Stimulated activated CD8-positive, alpha-beta memory T cell treated with anti-CD3 and anti-CD28 coated beads, Interleukin-12 subunit alpha, Interleukin-12 subunit beta, amount 100 ng/mL, for 24 hours (primary cell): ENCODE data around the gene UNKL.

ENCODE experiments used
- DNase-seq: peaks from one replicate; pipeline ENCODE4 v3.0.0-alpha.2; 2020; ENCODE audit errors: extremely low read depth

The UNKL gene

DNA sequence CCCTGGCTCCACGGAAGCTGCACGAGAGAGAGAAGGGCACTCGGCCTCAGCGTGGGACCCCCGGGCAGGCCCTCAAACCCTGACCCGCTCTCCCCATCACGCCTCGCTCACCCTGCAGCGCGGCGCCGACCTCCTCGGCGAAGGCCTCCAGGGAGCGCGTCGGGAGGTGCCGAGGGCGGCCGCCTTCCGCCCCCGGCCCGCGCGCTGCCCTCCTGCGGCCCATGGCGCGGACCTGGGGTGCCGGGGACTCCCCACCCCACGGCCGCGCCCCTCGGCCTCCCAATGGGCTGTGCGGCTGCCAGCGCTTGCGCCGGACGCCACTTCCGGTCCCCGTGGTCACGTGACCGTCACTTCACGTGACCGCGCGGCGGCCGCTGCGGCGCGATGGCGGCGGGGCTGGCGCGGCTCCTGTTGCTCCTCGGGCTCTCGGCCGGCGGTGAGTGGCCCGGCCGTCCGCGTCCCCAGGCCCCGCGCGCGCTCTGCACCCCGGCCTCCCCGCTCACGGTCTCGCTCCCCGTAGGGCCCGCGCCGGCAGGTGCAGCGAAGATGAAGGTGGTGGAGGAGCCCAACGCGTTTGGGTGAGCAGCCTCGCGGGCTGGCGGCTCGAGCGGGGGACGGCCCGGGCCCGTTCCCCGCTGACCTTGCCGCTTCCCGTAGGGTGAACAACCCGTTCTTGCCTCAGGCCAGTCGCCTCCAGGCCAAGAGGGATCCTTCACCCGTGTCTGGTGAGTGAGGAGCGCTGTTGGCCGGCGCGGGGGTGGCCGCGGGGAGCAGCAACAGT, 62.7 kb downstream of the UNKL start, which contains the start of the genes GNPTG and TSR3:
TSS of gene GNPTG (plus strand) at position 350 of the 781 bp plus-strand sequence. CDS start at position 385, 35 bp downstream.
TSS of gene TSR3 (minus strand) at position 297 of the 781 bp plus-strand sequence. CDS start at position 223, 74 bp downstream.
- peak; percentile 69 for DNase-seq

DNA sequence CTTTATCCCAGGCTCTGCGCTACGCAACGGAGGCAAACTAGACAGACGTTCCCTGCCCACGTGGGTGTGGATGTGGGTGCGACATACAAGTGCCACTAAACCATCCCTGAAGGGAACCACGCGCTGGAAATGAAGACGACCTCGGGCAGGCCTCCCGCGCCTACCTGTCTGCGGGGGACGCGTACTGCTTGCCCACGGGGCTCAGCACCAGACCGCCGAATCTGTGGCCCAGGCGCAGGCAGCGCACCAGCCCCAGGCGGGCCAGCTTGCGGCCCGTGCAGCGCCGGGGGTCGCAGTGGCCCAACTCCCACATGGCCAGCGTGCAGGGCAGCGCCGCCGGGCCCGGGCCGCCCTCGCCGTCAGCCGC, 63.3 kb downstream of the UNKL start:
- no peak for DNase-seq

DNA sequence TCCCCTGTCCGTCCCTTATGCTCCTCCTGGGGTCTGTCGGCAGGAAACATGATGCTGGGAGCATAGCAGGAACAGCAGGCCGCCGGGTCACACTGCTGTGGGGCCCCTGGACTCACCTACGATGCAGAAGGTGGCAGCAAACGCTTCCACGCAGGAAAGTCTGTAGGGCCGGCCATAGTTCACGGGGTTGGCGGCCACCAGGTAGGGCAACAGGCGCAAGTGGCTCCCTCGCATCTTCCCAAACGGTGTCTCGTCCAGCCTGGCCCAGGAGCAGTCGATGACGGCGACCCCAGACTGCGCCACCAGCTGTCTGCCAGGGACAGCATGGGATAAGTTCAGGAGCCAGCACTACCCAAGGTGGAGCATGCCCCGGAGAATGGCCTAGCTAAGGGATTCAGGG, 63.8 kb downstream of the UNKL start:
- DNase-seq: no peak

DNA sequence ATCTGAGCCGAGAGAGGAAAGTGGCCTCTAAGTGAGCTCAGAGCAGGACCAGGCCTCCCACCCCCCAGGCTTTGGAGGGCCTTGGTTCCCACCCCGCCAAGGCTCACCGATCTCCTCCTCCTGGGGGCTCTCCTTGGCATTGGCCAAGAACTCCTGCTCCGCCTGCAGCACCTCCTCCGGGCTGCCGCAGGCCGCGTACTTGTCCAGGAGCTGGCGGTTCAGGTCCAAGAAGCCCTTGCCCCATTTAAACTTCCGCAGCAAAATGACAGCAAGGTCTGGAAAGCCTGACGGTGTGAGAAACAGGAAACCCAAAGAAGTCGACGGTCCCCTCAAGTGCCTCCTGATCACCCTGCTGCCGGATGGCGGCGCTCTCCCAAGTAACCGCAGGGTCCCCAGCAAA, 64.6 kb downstream of the UNKL start:
- no peak for DNase-seq

DNA sequence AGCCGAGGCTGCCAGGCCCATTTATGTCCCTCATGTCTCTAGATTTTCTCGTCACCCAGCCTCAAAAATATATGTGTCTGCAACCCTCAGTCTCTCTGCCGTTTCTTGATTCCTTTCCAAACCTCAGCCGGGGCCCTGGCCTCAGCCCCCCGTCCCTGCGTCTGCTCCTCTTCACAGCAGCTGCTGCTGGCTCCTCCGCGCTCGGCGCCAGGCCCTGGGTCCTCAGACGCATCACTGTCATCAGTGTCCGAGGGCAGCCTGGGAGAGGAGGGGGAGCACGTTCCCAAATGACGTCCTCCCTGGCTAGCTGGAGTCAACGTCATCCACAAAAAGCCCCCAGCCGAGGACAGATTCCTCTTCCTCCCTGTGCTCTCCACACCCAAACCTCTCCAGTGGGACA, 65.2 kb downstream of the UNKL start:
- DNase-seq: no peak

DNA sequence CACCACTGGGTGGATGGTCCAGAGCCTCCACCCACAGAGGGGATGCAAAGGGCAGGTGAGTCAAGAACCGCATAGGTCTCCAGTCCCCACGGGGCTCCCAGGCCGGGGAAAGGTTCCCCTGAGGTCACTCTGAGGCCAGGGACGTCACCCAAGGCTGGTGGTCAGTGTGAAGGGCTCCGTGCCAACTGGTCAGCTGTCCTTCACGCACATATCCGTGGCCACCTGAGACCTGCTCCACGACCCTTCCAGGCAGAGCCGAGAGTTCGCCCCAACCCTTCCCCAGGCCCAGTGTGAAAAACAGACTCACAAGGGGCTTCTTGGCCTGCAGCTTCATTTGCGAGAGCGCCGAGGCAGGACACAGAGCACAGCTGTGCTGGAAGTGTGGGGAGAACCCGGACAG, 65.6 kb downstream of the UNKL start:
- DNase-seq: no peak

DNA sequence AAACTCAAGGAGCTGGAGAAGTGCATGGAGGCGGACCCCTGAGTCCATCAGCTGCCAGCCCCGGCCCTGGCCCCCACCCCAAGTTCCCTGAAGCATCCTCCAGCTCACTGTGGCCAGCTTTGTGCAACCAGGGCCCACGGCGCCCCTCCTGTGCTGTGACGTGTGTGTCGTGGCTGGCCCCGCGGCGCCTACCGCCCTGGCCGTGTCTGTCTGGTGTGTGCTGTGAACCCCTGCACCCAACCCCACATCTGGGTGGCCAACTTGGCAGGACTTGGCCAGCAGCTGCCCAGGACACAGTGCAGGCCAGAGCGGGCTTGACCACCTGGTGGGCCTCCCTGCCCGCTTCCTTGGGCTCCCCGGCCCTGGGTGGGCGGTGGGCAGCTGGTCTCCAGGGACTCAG, 66.1 kb downstream of the UNKL start:
- no peak for DNase-seq

DNA sequence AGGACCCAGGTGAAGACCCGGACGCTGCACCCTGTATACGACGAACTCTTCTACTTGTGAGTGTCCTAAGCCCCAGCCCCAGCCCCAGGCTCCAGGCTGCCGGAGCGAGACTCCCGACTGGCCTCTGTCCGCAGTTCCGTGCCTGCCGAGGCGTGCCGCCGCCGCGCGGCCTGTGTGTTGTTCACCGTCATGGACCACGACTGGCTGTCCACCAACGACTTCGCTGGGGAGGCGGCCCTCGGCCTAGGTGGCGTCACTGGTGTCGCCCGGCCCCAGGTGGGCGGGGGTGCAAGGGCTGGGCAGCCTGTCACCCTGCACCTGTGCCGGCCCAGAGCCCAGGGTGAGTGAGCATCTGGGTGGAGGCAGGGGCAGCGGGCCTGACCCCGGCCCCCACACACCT, 66.5 kb downstream of the UNKL start:
- no peak for DNase-seq

DNA sequence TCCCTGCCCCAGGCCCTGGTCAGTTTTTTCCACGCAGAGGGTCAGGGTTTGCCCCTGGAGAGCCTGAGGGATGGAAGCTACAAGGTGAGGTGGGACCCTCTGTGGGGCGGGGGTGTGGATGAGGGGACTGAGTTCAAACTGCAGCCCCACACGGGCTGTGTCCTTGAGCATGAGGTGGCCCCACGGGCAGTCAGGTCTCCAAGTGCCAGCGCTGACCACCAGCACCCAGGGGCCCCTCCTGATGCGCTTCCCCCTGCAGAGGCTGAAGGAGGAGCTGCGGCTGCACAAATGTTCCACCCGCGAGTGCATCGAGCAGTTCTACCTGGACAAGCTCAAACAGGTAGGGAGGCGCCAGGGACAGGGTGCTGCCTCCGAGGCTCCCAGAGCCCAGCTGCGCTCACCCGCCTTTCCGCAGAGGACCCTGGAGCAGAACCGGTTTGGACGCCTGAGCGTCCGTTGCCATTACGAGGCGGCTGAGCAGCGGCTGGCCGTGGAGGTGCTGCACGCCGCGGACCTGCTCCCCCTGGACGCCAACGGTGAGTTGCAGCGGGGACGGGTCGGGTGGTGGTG, 67.1 kb downstream of the UNKL start:
- no peak for DNase-seq

DNA sequence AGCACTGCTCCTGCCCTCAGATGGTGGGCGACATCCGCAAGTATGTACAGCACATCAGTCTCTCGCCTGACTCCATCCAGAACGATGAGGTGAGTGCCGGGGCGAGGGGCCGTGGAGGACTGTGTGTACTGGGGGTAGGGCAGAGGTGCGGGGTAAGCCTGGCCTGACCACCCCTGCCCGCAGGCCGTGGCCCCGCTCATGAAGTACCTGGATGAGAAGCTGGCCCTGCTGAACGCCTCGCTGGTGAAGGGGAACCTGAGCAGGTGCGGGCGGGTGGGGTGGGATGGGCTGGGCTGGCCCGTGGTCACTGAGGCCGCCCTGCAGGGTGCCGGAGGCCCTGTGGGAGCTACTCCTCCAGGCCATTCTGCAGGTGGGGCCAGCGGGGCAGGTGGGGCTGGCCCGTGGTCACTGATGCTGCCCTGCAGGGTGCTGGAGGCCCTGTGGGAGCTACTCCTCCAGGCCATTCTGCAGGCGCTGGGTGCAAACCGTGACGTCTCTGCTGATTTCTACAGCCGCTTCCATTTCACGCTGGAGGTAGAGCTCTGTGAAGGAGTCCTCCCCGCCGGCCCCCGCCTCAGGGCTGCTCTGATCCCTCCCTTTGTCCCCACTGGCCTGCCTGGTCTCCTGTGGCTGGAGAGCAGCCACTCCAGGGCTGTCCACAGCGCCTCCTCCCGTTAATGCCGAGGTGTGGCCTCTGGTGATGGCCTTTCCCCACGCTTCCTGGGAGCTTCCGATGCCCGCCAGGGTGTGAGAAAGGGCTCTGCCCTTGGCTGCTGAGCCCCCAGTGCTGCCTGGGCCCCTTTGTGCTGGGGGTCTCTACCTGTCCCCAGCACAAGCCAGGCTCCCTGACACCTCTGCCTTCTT, 67.8 kb downstream of the UNKL start:
- no peak for DNase-seq

DNA sequence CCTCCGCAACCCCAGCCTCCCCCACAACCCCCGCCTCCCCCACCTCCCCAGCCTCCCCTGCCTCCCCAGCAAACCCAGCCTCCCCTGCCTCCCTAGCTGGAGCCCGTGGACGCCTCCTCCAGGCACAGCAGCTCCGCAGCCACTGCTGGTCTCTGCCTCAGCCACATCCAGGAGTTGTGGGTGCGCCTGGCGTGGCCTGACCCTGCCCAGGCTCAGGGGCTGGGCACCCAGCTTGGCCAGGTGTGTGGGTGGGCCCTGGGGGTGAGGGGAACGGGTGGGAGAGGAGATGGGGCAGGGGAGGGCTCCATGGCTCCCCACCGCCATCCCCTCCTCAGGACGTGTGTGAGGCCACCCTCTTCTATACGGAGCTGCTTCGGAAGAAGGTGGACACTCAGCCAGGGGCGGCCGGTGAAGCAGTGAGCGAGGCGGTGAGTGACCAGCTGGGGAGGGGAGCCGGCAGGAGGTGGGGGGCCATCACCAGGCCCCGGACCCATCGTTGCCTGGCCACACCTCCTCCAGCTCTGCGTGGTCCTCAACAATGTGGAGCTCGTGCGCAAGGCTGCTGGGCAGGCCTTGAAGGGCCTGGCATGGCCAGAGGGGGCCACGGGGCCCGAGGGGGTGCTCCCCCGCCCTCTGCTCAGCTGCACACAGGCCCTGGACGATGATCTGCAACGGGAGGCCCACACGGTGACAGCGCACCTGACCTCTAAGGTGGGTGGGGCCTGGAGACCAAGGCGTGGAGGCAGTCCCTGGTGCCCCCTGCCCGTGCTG, 68.7 kb downstream of the UNKL start:
- no peak for DNase-seq

DNA sequence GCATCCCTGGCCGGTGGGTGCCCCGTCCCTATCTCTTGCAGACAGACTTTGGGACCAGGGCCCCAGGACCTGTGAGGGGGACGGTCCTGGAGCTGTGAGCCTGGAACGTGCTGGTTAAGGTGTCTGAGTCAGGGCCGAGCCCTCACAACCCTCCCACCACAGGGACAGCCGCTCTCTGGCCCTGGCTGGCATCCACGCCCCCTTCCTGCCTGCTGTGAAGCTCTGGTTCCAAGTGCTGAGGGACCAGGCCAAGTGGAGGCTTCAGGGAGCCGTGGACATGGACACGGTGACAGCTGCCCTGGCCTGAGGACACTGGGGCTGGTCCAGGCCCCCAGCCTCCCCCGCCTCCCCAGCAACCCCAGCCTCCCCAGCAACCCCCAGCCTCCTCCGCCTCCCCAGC, 69.4 kb downstream of the UNKL start:
- DNase-seq: no peak

DNA sequence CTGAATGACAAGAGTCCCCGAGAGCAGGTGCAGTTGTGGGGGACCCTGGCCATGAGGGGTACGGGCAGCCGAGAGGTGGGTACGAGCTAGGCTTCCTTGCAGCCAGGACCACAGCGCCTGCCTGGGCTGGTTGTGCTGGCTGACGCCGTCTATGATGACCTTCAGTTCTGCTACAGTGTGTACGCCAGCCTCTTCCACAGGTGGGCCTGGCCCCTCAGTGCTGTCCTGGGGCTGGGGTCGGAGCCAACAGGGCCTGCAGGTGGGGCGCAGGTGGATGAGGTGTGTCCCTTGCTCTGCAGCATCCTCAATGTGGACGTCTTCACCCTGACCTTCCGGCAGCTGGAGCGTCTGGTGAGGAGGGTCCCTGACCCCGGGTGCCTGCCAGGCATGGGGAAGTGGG, 70.0 kb downstream of the UNKL start:
- DNase-seq: no peak

DNA sequence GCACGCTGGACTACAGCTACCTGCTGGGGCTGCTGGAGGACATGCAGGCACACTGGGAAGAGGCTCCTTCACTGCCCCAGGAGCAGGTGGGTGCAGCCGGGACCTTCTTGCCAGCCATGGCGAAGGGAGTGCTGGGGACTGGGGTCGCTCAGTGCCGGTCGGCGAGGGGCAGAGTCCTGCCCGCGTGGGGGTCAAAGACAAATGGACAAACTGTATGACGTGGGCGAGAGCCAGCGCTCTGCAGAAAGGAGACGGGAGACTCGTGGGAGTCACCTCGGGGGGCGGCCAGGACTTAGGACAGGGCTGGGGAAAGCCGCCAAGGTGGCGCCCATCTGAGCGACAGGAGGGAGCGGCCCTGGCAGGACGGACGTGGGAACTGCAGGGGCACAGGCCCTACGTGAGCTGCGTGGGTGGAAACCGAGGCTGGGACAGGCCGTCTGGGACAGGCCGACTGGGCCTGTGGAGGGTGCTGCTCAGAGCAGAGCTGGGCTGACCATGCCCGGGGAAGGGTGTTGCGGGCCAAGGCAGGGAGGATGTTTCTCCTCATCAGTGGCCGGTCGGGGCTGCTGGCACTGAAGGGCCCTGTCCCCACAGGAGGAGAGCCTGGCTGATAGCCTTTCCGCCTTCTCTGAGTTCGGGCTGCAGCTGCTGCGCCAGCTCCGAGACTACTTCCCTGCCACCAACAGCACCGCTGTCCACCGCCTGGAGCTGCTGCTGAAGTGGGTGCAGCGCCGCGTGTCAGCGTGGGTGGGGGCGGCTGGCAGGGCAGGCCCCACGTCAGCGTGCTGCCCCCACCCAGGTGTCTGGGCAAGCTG, 70.9 kb downstream of the UNKL start:
- DNase-seq: no peak

DNA sequence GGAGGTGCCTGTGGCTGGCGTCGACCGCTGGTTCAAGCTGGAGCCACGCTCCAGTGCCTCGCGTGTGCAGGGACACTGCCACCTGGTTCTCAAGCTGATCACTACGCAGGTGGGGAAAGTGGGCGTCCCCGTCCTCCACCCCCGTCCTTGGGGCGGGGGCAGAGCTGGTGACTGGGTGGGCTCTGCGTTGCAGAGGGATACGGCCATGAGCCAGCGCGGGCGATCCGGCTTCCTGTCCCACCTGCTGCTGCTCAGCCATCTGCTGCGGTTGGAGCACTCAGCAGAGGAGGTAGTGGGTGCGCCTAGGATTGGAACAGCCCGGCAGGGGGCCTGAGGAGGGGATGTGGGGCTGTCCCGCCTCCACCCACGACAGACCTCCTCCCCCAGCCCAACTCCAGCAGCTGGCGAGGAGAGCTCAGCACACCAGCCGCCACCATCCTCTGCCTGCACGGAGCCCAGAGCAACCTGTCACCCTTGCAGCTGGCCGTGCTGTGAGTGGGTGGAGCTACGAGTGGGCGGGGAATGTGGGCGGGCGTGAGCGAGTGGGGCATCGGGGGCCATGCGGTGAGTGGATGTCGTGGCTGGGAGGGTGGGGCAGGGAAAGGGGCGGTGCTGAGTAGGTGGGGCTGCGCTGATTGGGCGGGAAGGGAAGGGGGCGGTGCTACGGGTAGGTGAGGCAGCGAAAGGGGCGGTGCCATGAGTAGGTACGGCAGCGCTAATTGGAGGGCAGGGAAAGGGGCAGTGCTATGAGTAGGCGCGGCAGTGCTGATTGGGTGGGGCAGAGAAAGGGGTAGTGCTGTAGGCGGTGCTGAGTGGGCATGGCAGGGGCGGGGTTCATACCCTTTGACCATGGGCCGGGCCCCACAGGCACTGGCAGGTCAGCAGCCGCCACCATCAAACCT, 71.7 kb downstream of the UNKL start:
- peak; percentile 73 for DNase-seq

DNA sequence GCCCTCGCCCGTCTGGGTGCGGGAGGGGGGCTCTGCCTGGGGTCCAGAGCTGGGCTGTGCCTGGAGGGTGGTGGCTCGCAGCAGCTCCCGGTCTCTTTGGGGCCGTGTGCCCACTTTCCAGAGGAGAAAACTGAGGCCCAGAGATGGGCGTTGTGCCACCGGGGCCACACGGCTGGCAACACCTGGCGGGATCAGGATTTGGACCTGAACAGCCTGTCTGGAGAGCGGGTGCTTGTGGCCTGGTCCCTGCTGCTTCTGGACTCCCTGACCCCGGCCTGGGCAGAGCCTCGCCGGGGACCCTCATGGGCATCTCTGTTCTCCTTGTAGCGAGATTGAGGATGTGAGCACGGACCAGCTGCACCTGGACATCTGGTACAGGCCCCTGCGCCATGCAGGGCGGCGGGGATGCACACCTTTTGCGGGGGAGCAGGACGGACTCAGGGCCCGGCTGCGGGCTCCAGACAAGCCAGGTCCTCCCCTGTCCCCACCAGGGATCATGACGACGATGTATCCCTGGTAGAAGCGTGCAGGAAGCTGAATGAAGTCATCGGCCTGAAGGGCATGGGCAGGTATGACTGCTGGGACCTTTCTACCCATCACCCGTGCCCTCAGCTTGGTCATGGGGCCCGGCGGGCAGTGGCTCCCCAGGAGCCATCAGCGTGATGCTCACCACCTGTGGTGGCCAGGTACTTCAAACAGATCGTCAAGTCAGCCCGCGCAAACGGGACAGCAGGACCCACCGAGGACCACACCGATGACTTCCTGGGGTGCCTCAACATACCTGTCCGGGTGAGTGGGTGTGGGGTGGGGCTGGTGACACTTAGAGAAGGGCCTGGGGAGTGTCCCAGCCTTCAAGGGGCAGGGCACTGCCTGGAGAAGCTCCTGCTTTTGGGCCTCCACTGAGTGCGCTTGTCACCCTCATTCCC, 72.7 kb downstream of the UNKL start:
- DNase-seq: no peak

DNA sequence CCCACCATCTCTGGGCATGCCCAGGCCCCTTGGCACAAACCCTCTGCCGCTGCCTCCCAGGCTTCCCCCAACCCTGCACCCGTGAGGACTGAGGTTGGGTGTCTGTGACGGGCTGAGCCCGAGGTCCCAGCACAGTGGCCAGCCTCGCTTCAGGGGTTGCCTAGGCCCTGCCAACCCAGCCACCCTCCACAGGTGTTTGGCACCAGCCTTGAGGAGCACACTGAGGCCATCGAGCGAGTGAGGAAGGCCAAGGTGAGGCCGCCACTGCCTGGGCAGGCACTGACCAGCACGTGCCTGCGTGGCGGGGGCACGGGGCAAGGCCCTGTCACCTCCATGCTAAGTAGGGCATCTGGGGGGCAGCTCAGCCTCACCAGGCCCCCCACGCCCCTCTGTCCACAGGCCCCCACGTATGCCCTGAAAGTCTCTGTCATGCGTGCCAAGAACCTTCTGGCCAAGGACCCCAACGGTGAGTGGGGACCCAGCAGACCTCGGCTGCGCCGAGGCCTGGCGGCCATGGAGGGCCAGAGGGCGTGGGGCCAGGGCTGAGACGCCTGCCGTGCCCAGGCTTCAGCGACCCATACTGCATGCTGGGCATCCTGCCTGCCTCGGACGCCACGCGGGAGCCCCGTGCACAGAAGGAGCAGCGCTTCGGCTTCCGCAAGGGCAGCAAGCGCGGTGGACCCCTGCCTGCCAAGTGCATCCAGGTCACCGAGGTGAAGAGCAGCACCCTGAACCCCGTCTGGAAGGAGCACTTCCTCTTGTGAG, 73.6 kb downstream of the UNKL start:
- no peak for DNase-seq
